Mesenchymal stem cell (in vitro differentiated cells and primary cell): ENCODE results near the gene RAB1A.

ENCODE experiments used
- DNase-seq: peaks from one replicate; pipeline ENCODE4 v3.0.0-alpha.2; 2013
- H2AFZ ChIP-seq: one replicate; pipeline ENCODE4 v1.6.1; 2013; ENCODE audit warnings: low read depth, mild to moderate bottlenecking, control low read depth, inconsistent platforms, low read length, moderate library complexity
- H2AK5ac ChIP-seq: 2 replicates; pipeline ENCODE4 v1.6.1; 2013; ENCODE audit warnings: low read length, moderate library complexity, mild to moderate bottlenecking, inconsistent platforms; ENCODE audit not compliant: severe bottlenecking
- H2BK120ac ChIP-seq: one replicate; pipeline ENCODE4 v1.6.1; 2013; ENCODE audit warnings: low read depth, mild to moderate bottlenecking, inconsistent platforms, low read length, moderate library complexity
- H2BK12ac ChIP-seq, 2 experiments: one replicate each; pipeline ENCODE4 v1.6.1; 2013; ENCODE audit warnings: inconsistent platforms in 2 of 2, low read length in 2 of 2, mild to moderate bottlenecking in 2 of 2, moderate library complexity in 2 of 2, control low read depth in 1 of 2
- H2BK15ac ChIP-seq: one replicate; pipeline ENCODE4 v1.6.1; 2013; ENCODE audit warnings: mild to moderate bottlenecking, low read depth, inconsistent platforms; ENCODE audit not compliant: poor library complexity, severe bottlenecking
- H2BK5ac ChIP-seq: 2 replicates; pipeline ENCODE4 v1.6.1; 2013; ENCODE audit warnings: low read depth, mild to moderate bottlenecking, low read length, control low read depth, inconsistent platforms; ENCODE audit not compliant: poor library complexity, severe bottlenecking
- H3K14ac ChIP-seq, 2 experiments: one replicate each; pipeline ENCODE4 v1.6.1; 2013; ENCODE audit warnings: inconsistent platforms in 2 of 2, low read length in 2 of 2, control low read depth in 1 of 2, mild to moderate bottlenecking in 1 of 2, moderate library complexity in 1 of 2
- H3K18ac ChIP-seq, 2 experiments: one replicate each; pipeline ENCODE4 v1.6.1; 2013; ENCODE audit warnings: inconsistent platforms in 2 of 2, low read length in 2 of 2, control low read depth in 1 of 2, low read depth in 1 of 2, mild to moderate bottlenecking in 1 of 2
- H3K23ac ChIP-seq, 2 experiments: one replicate each; pipeline ENCODE4 v1.6.1; 2013; ENCODE audit warnings: inconsistent platforms in 2 of 2, low read length in 2 of 2, mild to moderate bottlenecking in 2 of 2, moderate library complexity in 2 of 2, control low read depth in 1 of 2
- H3K27ac ChIP-seq: 2 replicates; pipeline ENCODE4 v1.5.1; 2013; ENCODE audit warnings: mild to moderate bottlenecking, moderate library complexity, low read length, control low read depth, inconsistent platforms; ENCODE audit not compliant: poor library complexity, severe bottlenecking
- H3K27me3 ChIP-seq, 2 experiments: 2 replicates each; pipeline versions ENCODE4 v1.6.1 to v1.7.0; 2013; ENCODE audit warnings: low read length in 2 of 2, mild to moderate bottlenecking in 2 of 2, moderate library complexity in 2 of 2, control low read depth in 1 of 2, inconsistent platforms in 1 of 2; ENCODE audit not compliant: control insufficient read depth in 1 of 2, insufficient read depth in 1 of 2
- H3K36me3 ChIP-seq, 2 experiments: 2 replicates each; pipeline versions ENCODE4 v1.6.1 to v1.7.0; 2013; ENCODE audit warnings: low read length in 2 of 2, control low read depth in 1 of 2, inconsistent platforms in 1 of 2, low read depth in 1 of 2, mild to moderate bottlenecking in 1 of 2; ENCODE audit not compliant: insufficient read depth in 2 of 2, control insufficient read depth in 1 of 2
- H3K4ac ChIP-seq, 2 experiments: one replicate each; pipeline ENCODE4 v1.6.1; 2013; ENCODE audit warnings: inconsistent platforms in 2 of 2, low read length in 2 of 2, mild to moderate bottlenecking in 2 of 2, moderate library complexity in 2 of 2, control low read depth in 1 of 2, low read depth in 1 of 2
- H3K4me1 ChIP-seq: 2 replicates; pipeline ENCODE4 v1.6.1; 2013; ENCODE audit warnings: low read depth, low read length, control low read depth; ENCODE audit not compliant: control insufficient read depth, insufficient read depth
- H3K4me2 ChIP-seq: 2 replicates; pipeline ENCODE4 v1.6.1; 2013; ENCODE audit warnings: low read length, mild to moderate bottlenecking, inconsistent platforms; ENCODE audit not compliant: poor library complexity, severe bottlenecking
- H3K4me3 ChIP-seq, 2 experiments: 2 replicates each; pipeline versions ENCODE4 v1.5.1 to v1.7.0; 2013; ENCODE audit warnings: low read length in 2 of 2, mild to moderate bottlenecking in 2 of 2, control low read depth in 1 of 2, low read depth in 1 of 2; ENCODE audit not compliant: insufficient read depth in 1 of 2
- H3K79me1 ChIP-seq: replicated peaks from 2 replicates; pipeline ENCODE4 v1.6.1; 2013; ENCODE audit warnings: mild to moderate bottlenecking, control low read depth, low read length, inconsistent platforms; ENCODE audit not compliant: poor library complexity, severe bottlenecking
- H3K9ac ChIP-seq: 2 replicates; pipeline ENCODE4 v1.7.0; 2013; ENCODE audit warnings: mild to moderate bottlenecking, low read length, moderate library complexity
- H3K9me3 ChIP-seq: 2 replicates; pipeline ENCODE4 v1.7.0; 2013; ENCODE audit warnings: mild to moderate bottlenecking, low read length; ENCODE audit not compliant: control insufficient read depth
- H4K8ac ChIP-seq: one replicate; pipeline ENCODE4 v1.6.1; 2013; ENCODE audit warnings: inconsistent platforms, mild to moderate bottlenecking, low read length, moderate library complexity
- H4K91ac ChIP-seq: one replicate; pipeline ENCODE4 v1.6.1; 2013; ENCODE audit warnings: mild to moderate bottlenecking, low read length, inconsistent platforms
- WGBS: methylation state at CpG from one replicate; pipeline ENCODE4 v1.1.7; 2013; ENCODE audit warnings: mixed read lengths; 5-methylcytosine and 5-hydroxymethylcytosine counted together

Gene RAB1A

GRCh38 chr2:65097844-65098243, 32.1 kb downstream of the RAB1A start:
- Histone ChIP-seq H3K4me2 (no peak overlapping the region), H4K91ac (no peak overlapping the region), H3K79me1 (no peaks in the 10 kb centered on the region), H3K27me3 (no peaks in the 10 kb centered on the region), H3K14ac (no peak overlapping the region), H3K4me1 (peaks cover 2% of the 10 kb centered on the region), H3K9ac (peak overlapping the region; percentile 24), H2AK5ac (no peak overlapping the region), H2BK5ac (no peak overlapping the region), H2BK15ac (no peak overlapping the region), H2AFZ (no peak overlapping the region), H3K9me3 (no peaks in the 10 kb centered on the region), H3K4me3 (no peak overlapping the region), H3K36me3 (peaks cover 34 to 90% of the 10 kb centered on the region in 2 experiments), H3K4ac (no peak overlapping the region), H2BK120ac (no peak overlapping the region), H3K23ac (no peak overlapping the region), H4K8ac (no peak overlapping the region), H3K27ac (no peak overlapping the region), H3K18ac (no peak overlapping the region), H2BK12ac (no peak overlapping the region)
- DNase-seq: no peak
- WGBS: 100% methylated on average over 1 of the region's 1 CpG

DNA sequence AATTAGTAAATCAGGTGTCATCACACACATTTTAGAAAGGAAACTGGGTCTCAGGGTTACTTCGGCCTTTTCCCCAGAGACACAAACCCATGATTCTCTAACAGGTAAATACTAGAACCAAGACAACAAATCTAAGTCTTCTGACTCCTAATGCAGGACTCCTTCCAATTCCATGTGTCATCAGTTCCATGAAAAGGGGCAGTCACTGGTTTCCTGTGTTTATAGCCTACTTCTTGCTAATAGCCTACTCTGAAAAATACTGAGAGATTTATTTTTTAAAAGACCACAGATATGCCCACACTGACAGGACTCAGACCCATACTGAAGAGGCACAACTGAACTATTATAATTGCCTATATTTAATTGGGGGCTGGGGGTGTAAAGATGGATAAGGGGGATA, 33.0 kb downstream of the RAB1A start:
- H3K4me1 ChIP-seq: peaks cover 2% of the 10 kb centered on the region
- DNase-seq: peak; percentile 43
- H2BK12ac ChIP-seq: no peak overlapping the region
- H2BK120ac ChIP-seq: no peak overlapping the region
- H2BK5ac ChIP-seq: no peak overlapping the region
- peaks cover 36 to 90% of the 10 kb centered on the region in 2 experiments for H3K36me3 ChIP-seq
- no peak overlapping the region for H2AK5ac ChIP-seq
- H3K18ac ChIP-seq: no peak overlapping the region
- no peak overlapping the region for H3K14ac ChIP-seq
- no peak overlapping the region for H3K4ac ChIP-seq
- peak overlapping the region; percentile 37 for H3K9ac ChIP-seq
- H3K79me1 ChIP-seq: no peaks in the 10 kb centered on the region
- H3K27me3 ChIP-seq: no peaks in the 10 kb centered on the region
- no peak overlapping the region for H3K4me2 ChIP-seq
- H4K8ac ChIP-seq: no peak overlapping the region
- WGBS: 100% methylated on average over 1 of the region's 1 CpG
- no peak overlapping the region for H3K27ac ChIP-seq
- H2BK15ac ChIP-seq: no peak overlapping the region
- no peak overlapping the region for H2AFZ ChIP-seq
- no peak overlapping the region for H4K91ac ChIP-seq
- H3K9me3 ChIP-seq: no peaks in the 10 kb centered on the region
- H3K4me3 ChIP-seq: no peak overlapping the region
- no peak overlapping the region for H3K23ac ChIP-seq

GRCh38 chr2:65093211-65093610, 36.7 kb downstream of the RAB1A start:
- H3K79me1 ChIP-seq: peaks cover 5% of the 10 kb centered on the region
- no peak overlapping the region for H3K18ac ChIP-seq
- no peak overlapping the region for H2BK12ac ChIP-seq
- H3K4me3 ChIP-seq: no peak overlapping the region
- no peak overlapping the region for H3K27ac ChIP-seq
- H2AFZ ChIP-seq: no peak overlapping the region
- H3K9ac ChIP-seq: no peak overlapping the region
- H3K14ac ChIP-seq: no peak overlapping the region
- H2AK5ac ChIP-seq: no peak overlapping the region
- peaks cover 35 to 91% of the 10 kb centered on the region in 2 experiments for H3K36me3 ChIP-seq
- no peak overlapping the region for H2BK15ac ChIP-seq
- no peaks in the 10 kb centered on the region for H3K9me3 ChIP-seq
- H3K27me3 ChIP-seq: no peaks in the 10 kb centered on the region
- H4K91ac ChIP-seq: no peak overlapping the region
- H3K4me2 ChIP-seq: no peak overlapping the region
- no peak overlapping the region for H2BK120ac ChIP-seq
- H3K4me1 ChIP-seq: no peaks in the 10 kb centered on the region
- H2BK5ac ChIP-seq: no peak overlapping the region
- no peak for DNase-seq
- H4K8ac ChIP-seq: no peak overlapping the region
- H3K4ac ChIP-seq: no peak overlapping the region
- no peak overlapping the region for H3K23ac ChIP-seq

DNA sequence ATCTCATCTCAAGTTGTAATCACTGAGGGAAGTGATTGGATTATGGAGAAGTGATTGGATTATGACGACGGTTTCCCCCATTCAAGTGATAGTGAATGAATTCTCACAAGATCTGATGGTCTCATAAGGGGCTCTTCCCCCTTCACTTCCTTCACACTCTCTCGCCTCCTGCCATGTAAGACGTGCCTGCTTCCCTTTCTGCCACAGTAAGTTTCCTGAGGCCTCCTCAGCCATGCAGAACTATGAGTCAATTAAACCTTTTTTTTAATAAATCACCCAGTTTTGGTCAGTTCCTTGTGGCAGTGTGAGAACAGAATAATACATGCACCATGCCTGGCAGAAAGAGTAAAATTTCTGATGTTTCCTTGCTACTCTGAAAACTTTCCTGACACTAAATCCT, 37.1 kb downstream of the RAB1A start:
- no peaks in the 10 kb centered on the region for H3K27me3 ChIP-seq
- no peak overlapping the region for H2BK12ac ChIP-seq
- H2BK5ac ChIP-seq: no peak overlapping the region
- H3K14ac ChIP-seq: no peak overlapping the region
- no peak overlapping the region for H2AK5ac ChIP-seq
- no peak overlapping the region for H4K91ac ChIP-seq
- H3K4ac ChIP-seq: no peak overlapping the region
- no peak overlapping the region for H4K8ac ChIP-seq
- H3K9ac ChIP-seq: no peak overlapping the region
- H3K36me3 ChIP-seq: peaks cover 35 to 91% of the 10 kb centered on the region in 2 experiments
- WGBS: 95% methylated on average over 4 of the region's 4 CpGs
- no peaks in the 10 kb centered on the region for H3K9me3 ChIP-seq
- no peak for DNase-seq
- H3K4me3 ChIP-seq: no peak overlapping the region
- peak overlapping the region; percentile 16 for H3K27ac ChIP-seq
- H2BK120ac ChIP-seq: no peak overlapping the region
- H2AFZ ChIP-seq: no peak overlapping the region
- H3K4me1 ChIP-seq: no peaks in the 10 kb centered on the region
- no peak overlapping the region for H2BK15ac ChIP-seq
- H3K4me2 ChIP-seq: no peak overlapping the region
- H3K23ac ChIP-seq: no peak overlapping the region
- no peak overlapping the region for H3K18ac ChIP-seq
- H3K79me1 ChIP-seq: peaks cover 5% of the 10 kb centered on the region
